B cell (primary cell): ENCODE data around the gene ZNF428. TPM values are rescaled to one million over a fixed set of nuclear protein-coding genes. Genes with fewer than 3 reads are reported as not detected.

Experiments used
- ATAC-seq: fragments of 200-7000 bp; cut with Tn5 transposase; one replicate; pipeline ENCODE4 v1.10.0; 2021; ENCODE audit warnings: low read depth, mild to moderate bottlenecking, moderate number of reproducible peaks, moderate library complexity
- CTCF ChIA-PET: fragments of 350-600 bp; sonication (Branson Sonifier 250); formaldehyde crosslinking; loops from one replicate; lab custom pipeline; 2021; ENCODE audit warnings: antibody characterized with exemption, inconsistent platforms; lab: Charles Lee
- POLR2A ChIA-PET: fragments of 350-600 bp; sonication (Branson Sonifier 250); formaldehyde crosslinking; loops from one replicate; lab custom pipeline; 2021; ENCODE audit warnings: antibody characterized with exemption; lab: Charles Lee
- DNase-seq: peaks from one replicate; pipeline ENCODE4 v3.0.0; 2013
- H2AFZ ChIP-seq: 2 replicates; pipeline ENCODE4 v1.6.1; 2012; ENCODE audit warnings: mild to moderate bottlenecking, low read depth, low read length; ENCODE audit not compliant: insufficient read depth, poor library complexity, severe bottlenecking
- H3K27ac ChIP-seq, 2 donors: 1 replicate in 1 of 2; 2 replicates in 1 of 2; pipeline ENCODE4 v1.5.1; 2012 to 2013; ENCODE audit warnings: low read length in 2 of 2, mild to moderate bottlenecking in 2 of 2, moderate library complexity in 1 of 2
- H3K27me3 ChIP-seq, 4 experiments: fragments of 200-600 bp in 1 of 4; sonication (generic) in 1 of 4; replicated peaks in 1 of 4; 1 replicate in 2 of 4; 2 replicates in 2 of 4; pipeline versions ENCODE4 v1.6.1 to v1.7.0; 2013 to 2016; ENCODE audit warnings: low read length in 3 of 4, mild to moderate bottlenecking in 2 of 4, mixed read lengths in 1 of 4, moderate library complexity in 1 of 4; ENCODE audit not compliant: insufficient read depth in 4 of 4, control insufficient read depth in 3 of 4; ENCODE audit errors: control extremely low read depth in 1 of 4
- H3K36me3 ChIP-seq, 2 experiments: replicated peaks in 1 of 2; 1 replicate in 1 of 2; 2 replicates in 1 of 2; pipeline versions ENCODE4 v1.6.1 to v1.7.1; 2013; ENCODE audit warnings: low read length in 1 of 2; ENCODE audit not compliant: insufficient read depth in 2 of 2, control insufficient read depth in 1 of 2; ENCODE audit errors: control extremely low read depth in 1 of 2, extremely low read depth in 1 of 2
- H3K4me1 ChIP-seq, 2 donors: fragments of 200-600 bp in 1 of 2; sonication (generic) in 1 of 2; 1 replicate in 1 of 2; 2 replicates in 1 of 2; pipeline versions ENCODE4 v1.5.1 to v1.6.1; 2013 to 2017; ENCODE audit warnings: low read length in 2 of 2; ENCODE audit not compliant: control insufficient read depth in 2 of 2, insufficient read depth in 2 of 2
- H3K4me2 ChIP-seq: replicated peaks from 2 replicates; pipeline ENCODE3; 2012; ENCODE audit warnings: mild to moderate bottlenecking, low read depth, low read length; ENCODE audit not compliant: poor library complexity, severe bottlenecking
- H3K4me3 ChIP-seq, 5 experiments: fragments of 200-600 bp in 1 of 5; sonication (generic) in 1 of 5; 1 replicate in 3 of 5; 2 replicates in 2 of 5; pipeline versions ENCODE4 v1.5.1 to v1.7.0; 2011 to 2016; ENCODE audit warnings: low read length in 4 of 5, mild to moderate bottlenecking in 4 of 5, low read depth in 2 of 5, control low read depth in 1 of 5, moderate library complexity in 1 of 5; ENCODE audit not compliant: insufficient read depth in 1 of 5; ENCODE audit errors: control extremely low read depth in 1 of 5, extremely low read depth in 1 of 5
- H3K79me2 ChIP-seq: fragments of 200-600 bp; sonication (generic); one replicate; pipeline ENCODE4 v1.6.0; 2016; ENCODE audit warnings: low read length; ENCODE audit not compliant: control insufficient read depth, insufficient read depth
- H3K9ac ChIP-seq: fragments of 200-600 bp; sonication (generic); 2 replicates; pipeline ENCODE4 v1.6.1; 2017; ENCODE audit warnings: mild to moderate bottlenecking, low read length, moderate library complexity
- H3K9me3 ChIP-seq, 3 donors: one replicate each; pipeline versions ENCODE4 v1.6.1 to v1.7.1; 2013; ENCODE audit warnings: low read length in 2 of 3; ENCODE audit not compliant: control insufficient read depth in 2 of 3, insufficient read depth in 1 of 3; ENCODE audit errors: control extremely low read depth in 1 of 3
- H4K20me1 ChIP-seq: 2 replicates; pipeline ENCODE4 v1.6.0; 2012; ENCODE audit warnings: mild to moderate bottlenecking, low read length; ENCODE audit not compliant: insufficient read depth, control insufficient read depth, poor library complexity, severe bottlenecking
- H3K27ac Mint-ChIP-seq: one replicate; pipeline ENCODE4 v1.8.0; 2021; ENCODE audit warnings: mixed read lengths
- H3K27me3 Mint-ChIP-seq: one replicate; pipeline ENCODE4 v1.8.0; 2021; ENCODE audit warnings: mixed read lengths
- H3K4me1 Mint-ChIP-seq: one replicate; pipeline ENCODE4 v1.8.0; 2021; ENCODE audit warnings: mixed read lengths
- H3K4me3 Mint-ChIP-seq: one replicate; pipeline ENCODE4 v1.8.0; 2021; ENCODE audit warnings: mixed read lengths
- H3K9me3 Mint-ChIP-seq: one replicate; pipeline ENCODE4 v1.8.0; 2022; ENCODE audit warnings: mixed read lengths; ENCODE audit not compliant: insufficient read depth
- EZH2 ChIP-seq: IDR thresholded peaks from 2 replicates; pipeline ENCODE4 v1.6.1; 2012; ENCODE audit warnings: borderline replicate concordance, low read depth, mild to moderate bottlenecking, moderate library complexity, low read length; ENCODE audit not compliant: insufficient read depth, poor library complexity, severe bottlenecking
- WGBS: methylation state at CpG from one replicate; pipeline ENCODE4 v1.1.5; 2013; ENCODE audit warnings: missing lambda C conversion rate; ENCODE audit not compliant: insufficient coverage; 5-methylcytosine and 5-hydroxymethylcytosine counted together
- intact Hi-C: fragments of 100-400 bp; cut with micrococcal nuclease; formaldehyde crosslinking; loops from one replicate; pipeline ENCODE4 v1.10.0; 2022
- polyA plus RNA-seq: library from polyadenylated mRNA; depleted of rRNA; stranded (reverse); fragments of >200 nt; gene quantifications from 2 replicates; pipeline ENCODE4 v1.2.3, GENCODE V29; 2012
- total RNA-seq, 2 donors: library from RNA; stranded (reverse); fragments of 120-200 nt in 1 of 2; gene quantifications; 1 replicate in 1 of 2; 2 replicates in 1 of 2; pipeline versions ENCODE4 v1.2.3 to v1.2.4, GENCODE V29; 2013 to 2022
- TF ChIP-seq, protein P1 (sequence below): fragments of 200-600 bp; IDR thresholded peaks from one replicate; pipeline ENCODE4 v1.8.0; 2022; ENCODE audit warnings: antibody characterized with exemption, mild to moderate bottlenecking

Gene ZNF428
- total and polyA plus RNA-seq, 2 donors (not counting 1 experiment from before 2014, with no cell fraction given): 16.9 to 19.7 TPM

DNA sequence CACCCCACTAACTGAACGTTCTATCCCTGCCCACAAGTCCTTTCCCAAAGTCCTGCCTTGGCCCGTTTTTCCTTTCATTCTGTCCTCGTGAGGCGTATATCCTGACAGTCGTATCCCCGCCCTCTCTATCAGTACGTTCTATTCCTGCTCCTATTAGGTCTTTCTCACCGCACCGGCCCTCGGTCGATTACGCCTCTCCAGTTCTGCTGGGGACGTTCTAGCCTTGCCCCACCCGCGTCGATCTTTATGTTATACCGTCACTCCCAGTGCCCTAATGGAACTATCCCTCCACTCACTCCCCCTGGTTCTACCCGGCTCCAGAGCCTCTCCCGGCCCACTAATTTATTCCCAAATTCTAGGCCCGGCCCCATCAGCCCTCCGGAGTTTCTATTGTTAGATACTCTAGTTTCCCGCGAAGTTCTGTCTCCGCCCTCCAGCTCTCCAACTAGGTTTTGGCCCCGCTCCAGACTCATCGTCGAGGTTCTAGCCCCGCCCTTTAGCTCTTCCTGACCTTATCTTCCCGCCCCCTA lies 48.5 kb upstream of the ZNF428 start:
- H3K9me3 Mint-ChIP-seq: no peaks in the 10 kb centered on the region
- Histone ChIP-seq H3K27me3 (peaks cover 0 to 27% (median 7%) of the 10 kb centered on the region in 4 experiments), H3K4me2 (peak overlapping the region; percentile 99), H3K27ac (no peak overlapping the region), H3K9me3 (peaks cover 0 to 23% (median 0%) of the 10 kb centered on the region in 3 donors), H3K79me2 (no peaks in the 10 kb centered on the region), H2AFZ (peak overlapping the region; percentile 34), H3K4me1 (peaks cover 35 to 45% of the 10 kb centered on the region in 2 donors), H3K9ac (peak overlapping the region; percentile 70), H3K36me3 (no peaks in the 10 kb centered on the region), H4K20me1 (no peaks in the 10 kb centered on the region), H3K4me3 (peak overlapping the region in 4 of 5 experiments; percentile 35 to 79 (median 60))
- intact Hi-C loops: loop anchor here (1.0 to 2.0 kb wide), 5 partner anchors 33 to 205 kb away; partner anchors contain the start of gene ZNF575
- peak overlapping the region; percentile 84 for H3K4me3 Mint-ChIP-seq
- CTCF ChIA-PET: interaction anchor here (0.7 to 2.6 kb wide), 14 partner anchors 10 to 166 kb away, joined by 3 to 10 read pairs (median 3); partner anchors contain the start of gene IRGQ
- ATAC-seq (no peak), DNase-seq (no peak)
- POLR2A ChIA-PET: interaction anchor here (0.8 kb wide), 1 partner anchor 109 kb away, joined by 5 read pairs; no protein-coding TSS in a partner anchor
- peaks cover 37% of the 10 kb centered on the region for H3K4me1 Mint-ChIP-seq
- peaks cover 14% of the 10 kb centered on the region for H3K27me3 Mint-ChIP-seq
- 46% methylated on average over 29 of the region's 29 CpGs for whole genome bisulfite sequencing
- no peak for TF ChIP-seq EZH2
- TF ChIP-seq, protein P1, sequence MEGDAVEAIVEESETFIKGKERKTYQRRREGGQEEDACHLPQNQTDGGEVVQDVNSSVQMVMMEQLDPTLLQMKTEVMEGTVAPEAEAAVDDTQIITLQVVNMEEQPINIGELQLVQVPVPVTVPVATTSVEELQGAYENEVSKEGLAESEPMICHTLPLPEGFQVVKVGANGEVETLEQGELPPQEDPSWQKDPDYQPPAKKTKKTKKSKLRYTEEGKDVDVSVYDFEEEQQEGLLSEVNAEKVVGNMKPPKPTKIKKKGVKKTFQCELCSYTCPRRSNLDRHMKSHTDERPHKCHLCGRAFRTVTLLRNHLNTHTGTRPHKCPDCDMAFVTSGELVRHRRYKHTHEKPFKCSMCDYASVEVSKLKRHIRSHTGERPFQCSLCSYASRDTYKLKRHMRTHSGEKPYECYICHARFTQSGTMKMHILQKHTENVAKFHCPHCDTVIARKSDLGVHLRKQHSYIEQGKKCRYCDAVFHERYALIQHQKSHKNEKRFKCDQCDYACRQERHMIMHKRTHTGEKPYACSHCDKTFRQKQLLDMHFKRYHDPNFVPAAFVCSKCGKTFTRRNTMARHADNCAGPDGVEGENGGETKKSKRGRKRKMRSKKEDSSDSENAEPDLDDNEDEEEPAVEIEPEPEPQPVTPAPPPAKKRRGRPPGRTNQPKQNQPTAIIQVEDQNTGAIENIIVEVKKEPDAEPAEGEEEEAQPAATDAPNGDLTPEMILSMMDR: no peak
- no peak overlapping the region for H3K27ac Mint-ChIP-seq
